NAMALWA (cell line): ENCODE results near the gene LGR5.
"Not testable (repeated sequence)": the region's sequence is repeated elsewhere in the genome, so short reads cannot be mapped to it uniquely, and the experiment has no call there.

ENCODE experiments used
- DNase-seq: peaks from one replicate; pipeline ENCODE4 v3.0.0-alpha.2; 2015; ENCODE audit warnings: low spot score

The LGR5 gene

DNA sequence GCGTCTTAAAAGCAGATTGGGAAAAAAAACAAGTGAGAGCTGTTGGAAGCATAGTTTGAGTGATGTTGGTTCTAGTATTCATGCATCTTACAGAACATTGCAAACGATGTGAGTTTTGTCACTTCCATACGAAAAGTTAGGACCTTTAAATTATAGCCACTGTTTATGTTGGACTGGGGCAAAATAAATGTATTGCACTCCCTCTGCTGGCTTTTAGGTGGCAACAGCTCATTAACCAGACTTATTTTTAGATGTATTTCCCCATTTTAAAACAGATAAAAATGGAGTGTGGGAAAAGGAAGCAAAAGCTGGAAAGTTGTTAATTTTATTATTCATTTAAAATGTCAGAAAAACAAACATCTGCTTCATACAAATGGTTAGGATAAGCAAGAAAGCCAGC, 111.9 kb downstream of the LGR5 start:
- DNase-seq, result peak; percentile 20

DNA sequence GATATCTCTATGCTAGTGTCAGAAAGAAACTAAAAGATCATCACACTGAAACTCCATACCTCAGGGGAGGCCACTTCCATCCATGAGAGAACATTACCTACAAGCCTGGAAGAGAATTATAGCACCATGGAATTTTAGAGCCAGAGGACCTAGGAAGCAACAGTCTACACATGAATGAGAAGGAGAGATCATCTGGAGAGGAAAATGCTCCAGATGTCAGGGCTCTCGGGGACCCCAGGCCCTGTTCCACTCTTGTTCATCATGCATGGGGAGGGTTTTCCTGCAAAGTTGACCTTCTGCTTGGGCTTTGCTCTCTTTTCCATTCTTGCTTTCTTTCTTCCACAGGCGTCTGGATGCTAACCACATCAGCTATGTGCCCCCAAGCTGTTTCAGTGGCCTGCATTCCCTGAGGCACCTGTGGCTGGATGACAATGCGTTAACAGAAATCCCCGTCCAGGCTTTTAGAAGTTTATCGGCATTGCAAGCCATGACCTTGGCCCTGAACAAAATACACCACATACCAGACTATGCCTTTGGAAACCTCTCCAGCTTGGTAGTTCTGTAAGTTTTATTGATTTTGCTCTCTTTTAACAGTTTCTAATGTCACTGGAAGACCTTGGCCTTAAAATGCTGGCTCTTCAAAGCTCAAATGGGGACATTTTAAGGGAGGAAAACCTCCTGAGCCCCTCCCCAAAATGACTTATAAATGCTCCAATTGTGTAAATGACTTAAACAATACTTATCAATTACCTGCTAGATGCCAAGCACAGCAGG, 113.3 kb downstream of the LGR5 start:
- DNase-seq, result no peak

DNA sequence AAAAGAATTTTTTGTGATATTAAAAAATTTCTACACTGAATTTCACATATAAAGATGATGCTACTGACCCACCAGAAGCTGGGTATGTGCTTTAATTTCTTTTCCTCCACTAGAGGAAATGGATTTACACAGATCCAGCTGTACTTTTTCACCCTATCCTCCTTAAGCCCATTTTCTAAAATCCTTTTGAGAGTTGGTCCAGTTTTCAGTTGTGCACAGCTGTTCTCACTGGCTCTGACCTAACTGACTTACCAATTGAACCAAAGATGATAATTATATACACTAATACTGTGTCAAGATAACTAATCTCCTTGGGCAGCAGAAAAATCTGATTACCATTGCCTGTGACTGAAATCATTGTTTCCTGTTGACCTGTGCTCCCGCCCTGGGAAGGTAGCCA, 115.6 kb downstream of the LGR5 start:
- no peak for DNase-seq

DNA sequence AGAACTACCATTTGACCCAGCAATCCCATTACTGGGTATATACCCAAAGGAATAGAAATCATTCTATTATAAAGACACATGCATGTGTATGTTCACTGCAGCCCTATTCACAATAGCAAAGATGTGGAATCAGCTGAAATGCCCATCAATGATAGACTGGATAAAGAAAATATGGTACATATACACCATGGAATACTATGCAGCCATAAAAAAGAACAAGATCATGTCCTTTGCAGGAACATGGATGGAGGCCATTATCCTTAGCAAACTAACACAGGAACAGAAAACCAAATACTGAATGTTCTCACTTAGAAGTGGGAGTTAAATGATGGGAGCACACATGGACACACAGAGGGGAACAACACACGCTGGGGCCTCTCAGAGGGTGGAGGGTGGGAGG, 116.2 kb downstream of the LGR5 start:
- DNase-seq, result not testable (repeated sequence)

DNA sequence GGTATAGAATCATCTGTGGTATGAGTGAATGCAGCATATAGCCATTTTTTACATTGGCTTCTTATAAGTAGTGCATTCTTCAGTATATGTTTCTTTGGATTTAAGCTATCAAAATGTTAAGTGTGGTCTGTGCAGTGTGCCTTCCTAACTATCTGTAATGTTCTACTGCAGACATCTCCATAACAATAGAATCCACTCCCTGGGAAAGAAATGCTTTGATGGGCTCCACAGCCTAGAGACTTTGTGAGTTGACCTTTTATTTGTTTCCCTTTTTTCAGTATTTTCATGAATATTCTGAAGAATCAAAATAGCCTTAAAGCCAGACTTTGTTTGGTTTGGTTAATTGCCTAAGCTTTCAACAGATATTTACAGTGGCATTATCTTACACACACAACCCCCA, 116.8 kb downstream of the LGR5 start:
- no peak for DNase-seq

DNA sequence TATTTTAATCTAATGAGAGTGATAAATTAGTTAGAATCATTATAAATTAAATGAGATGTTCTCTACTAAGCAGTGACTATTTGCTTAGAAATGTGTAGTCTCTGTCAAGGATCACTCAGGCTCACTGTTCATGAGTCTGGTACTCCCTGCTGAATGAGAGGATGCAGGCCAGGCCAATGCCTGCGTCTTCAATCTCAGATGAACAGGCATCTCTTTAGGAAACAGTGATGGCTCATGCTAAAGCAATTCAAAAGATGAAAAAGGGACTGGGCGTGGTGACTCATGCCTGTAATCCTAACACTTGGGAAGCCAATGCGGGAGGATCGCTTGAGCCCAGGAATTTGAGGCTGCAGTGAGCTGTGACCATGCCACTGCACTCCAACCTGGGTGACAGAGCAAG, 117.3 kb downstream of the LGR5 start:
- no peak for DNase-seq

DNA sequence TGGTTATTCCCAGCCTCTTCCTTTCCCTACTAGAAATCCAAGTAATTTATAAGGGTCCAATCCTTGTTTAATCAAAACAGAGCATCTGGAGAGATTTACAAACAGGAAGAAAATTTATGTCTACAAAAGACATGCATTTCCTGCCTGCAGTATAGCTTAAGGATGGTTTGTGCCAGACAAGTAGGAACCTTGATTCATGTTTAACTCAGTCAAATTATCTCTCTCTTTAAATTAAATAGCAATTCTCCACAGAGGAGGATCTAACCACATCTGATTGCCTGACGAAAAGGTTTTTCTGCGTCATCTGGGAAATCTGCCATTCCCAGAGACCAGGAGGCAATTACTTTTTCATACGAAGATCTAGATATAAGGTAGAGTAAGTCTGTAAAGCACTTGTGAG, 118.8 kb downstream of the LGR5 start:
- DNase-seq, result no peak

DNA sequence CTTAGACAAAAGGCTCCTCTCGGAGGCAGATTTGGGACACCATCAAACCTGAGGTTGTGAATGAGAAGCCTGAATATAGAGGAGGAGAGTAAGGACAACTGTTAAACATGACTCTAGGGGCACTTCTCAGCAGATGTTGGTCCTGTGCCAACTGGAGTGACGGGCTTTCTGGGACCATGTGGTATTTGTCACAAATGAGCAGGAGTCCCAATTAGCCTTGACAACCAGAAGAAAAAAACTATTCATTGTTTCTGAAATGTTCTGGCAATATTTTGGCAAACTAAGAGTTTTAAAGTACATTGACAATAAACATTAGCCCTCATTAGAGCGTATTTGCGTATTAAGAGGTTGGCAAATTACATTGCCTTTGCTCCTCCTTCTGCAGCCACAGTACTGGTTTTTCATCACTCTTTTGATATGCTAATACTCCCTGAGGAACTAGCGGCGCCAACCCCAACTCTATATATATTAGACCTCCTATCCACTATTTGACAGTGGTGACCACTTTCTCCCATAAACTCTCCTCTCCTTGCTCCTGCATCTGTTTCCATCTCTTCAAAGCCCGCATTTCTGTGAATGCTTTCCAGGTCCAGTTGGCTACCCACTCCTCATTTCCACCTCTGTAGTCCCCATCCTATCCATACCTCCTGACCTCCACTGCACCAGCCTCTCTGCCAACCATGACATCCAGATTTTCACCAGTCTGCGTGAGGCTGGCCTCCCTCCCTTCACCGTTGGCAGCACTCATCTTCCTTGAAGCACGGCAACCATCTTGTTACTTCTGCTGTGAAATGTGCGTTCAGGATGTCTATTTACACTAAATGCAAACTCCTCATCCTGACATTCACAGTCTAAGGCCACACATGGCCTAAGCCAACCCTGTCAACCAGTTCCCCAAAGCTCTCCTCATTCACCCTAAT, 123.3 kb downstream of the LGR5 start:
- DNase-seq, result no peak

DNA sequence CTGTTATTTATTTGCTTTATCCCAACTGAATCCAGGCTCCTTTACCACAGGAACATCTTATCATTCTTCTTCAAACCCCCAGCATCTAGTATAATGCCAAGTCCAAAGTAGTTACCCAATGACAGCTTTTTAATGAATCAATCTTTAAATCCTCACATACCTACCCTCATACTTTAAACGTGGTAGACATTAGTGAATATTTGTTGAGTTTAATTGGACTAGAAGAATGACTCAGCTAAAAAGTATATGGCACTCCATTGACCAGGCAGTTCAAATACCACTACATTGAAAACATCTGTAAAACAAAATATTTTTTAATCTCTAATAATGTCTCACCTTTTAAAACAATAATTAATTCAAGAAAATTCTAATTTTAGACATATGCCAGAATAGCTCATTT, 125.9 kb downstream of the LGR5 start:
- DNase-seq, result no peak

DNA sequence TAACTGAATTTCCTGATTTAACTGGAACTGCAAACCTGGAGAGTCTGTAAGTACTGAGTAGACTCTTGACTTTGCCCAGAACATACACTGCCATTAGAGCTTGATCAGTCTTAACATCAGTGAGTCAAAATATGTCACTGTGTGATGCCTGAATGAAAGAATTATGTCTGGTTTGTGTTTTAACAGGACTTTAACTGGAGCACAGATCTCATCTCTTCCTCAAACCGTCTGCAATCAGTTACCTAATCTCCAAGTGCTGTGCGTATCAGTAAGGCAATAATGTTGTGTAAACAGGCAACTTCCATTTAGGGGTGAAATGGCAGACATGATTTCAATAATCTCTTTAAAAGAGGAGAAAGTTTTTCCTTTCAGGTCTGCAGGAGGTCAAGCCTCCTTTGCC, 127.1 kb downstream of the LGR5 start:
- DNase-seq, result no peak

DNA sequence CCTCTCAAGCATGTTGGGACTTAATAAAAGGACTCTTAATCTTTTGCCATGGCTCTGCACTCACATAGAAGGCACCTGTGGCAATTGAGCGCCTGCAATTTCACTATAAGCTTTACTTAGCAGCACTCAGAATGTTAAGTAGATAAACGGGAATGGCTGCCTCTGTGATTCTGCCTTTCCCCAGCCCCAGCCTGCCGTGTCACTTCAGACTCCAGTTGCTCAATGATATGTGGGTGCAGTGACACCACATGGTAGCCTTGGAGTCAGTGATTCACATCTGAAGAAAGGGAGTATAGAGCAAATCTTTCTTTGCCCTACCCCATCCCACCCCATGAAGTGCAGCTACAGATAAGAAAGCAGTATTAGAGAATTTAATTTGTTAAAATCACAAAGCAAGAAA, 127.9 kb downstream of the LGR5 start:
- no peak for DNase-seq

DNA sequence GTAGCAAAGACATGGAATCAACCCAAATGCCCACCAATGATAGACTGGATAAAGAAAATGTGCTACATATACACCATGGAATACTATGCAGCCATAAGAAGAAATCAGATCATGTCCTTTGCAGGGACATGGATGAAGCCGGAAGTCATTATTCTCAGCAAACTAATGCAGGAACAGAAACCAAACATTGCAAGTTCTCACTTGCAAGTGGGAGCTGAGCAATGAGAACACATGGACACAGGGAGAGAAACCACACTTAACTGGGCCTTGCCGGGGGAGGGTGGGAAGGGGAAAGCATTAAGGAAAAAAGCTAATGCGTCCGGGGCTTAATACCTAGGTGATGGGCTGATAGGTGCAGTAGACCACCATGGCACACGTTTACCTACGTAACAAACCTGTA, 130.3 kb downstream of the LGR5 start:
- DNase-seq, result not testable (repeated sequence)

DNA sequence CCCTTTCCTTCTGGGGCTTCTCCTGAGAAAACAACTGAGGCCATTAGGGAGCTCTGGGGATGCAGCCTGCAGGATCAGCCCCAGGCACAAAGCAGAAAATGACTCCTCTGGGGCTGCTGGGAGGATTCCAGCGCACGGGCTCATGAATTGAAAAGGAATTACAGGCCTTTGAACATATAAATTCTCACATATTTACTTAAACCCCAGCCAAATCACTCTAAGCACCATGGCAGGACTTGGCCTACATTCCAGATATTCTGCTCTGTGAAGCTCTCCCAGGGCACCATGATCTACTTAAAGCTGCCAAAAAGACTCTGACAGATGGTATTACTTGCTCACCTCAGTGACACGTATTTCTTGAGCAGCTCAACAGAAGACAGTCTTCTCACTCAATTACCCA, 136.9 kb downstream of the LGR5 start:
- no peak for DNase-seq

DNA sequence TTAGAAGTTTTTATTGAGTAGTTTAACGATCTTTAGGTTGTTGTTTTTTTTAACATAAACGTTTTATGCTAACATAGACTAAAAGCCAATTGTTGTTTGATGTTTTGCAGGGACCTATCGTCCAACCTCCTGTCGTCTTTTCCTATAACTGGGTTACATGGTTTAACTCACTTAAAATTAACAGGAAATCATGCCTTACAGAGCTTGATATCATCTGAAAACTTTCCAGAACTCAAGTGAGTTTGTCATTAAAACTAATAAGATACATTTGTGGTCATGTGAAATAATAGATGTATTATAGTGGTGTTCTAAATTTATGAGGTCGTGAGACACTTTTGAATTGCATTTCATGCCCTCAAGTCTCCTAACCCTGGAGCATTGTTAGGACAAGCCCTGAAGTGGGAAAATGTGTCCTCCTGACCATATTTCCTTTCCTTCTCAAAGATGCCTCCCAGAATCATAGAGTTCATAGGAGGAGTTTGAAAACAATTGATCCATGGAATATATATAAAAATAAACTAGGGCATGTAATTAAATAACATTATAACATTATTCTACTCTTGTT, 139.2 kb downstream of the LGR5 start:
- DNase-seq, result no peak

DNA sequence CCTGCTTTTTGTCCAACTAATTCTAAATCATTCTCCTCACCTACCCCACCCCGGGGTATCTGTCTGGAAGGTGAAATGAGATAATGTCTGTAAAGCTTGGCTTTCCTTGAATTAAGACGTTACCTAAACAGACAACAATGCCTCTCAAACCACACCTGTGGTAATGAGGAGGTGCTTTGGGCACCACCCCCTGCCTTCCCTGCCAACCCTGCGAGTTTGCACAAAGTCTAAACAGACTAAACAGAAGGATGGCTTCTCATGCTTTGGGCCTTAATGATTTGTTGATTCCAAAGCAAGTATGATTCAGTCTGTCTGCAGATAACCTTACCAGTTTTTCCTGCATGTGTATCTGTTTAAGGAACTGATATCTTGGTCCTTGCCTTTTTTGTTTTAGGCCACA, 141.6 kb downstream of the LGR5 start:
- DNase-seq, result no peak

DNA sequence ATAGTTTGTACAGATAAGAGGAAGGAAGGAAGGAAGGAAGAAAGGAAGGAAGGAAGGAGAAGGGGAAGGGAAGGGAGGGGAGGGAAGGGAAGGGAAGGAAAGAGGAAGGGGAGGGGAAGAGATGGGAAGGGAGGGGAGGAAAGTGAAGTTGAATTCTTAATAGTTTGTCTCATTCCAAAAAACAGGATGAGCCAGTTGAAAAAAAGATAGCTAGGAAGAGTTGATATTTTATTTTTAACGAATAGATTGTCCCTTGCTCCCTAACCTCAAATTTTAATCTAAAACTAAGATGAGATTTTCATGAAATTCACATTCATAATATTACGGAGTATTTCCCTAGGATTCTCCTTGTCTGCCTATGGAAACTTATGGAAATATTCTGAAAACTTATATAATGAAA, 143.3 kb downstream of the LGR5 start:
- no peak for DNase-seq

DNA sequence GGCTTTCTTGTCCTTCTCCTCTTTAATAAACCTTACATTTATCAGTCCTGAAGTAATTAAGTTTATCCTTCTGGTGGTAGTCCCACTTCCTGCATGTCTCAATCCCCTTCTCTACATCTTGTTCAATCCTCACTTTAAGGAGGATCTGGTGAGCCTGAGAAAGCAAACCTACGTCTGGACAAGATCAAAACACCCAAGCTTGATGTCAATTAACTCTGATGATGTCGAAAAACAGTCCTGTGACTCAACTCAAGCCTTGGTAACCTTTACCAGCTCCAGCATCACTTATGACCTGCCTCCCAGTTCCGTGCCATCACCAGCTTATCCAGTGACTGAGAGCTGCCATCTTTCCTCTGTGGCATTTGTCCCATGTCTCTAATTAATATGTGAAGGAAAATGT, 144.8 kb downstream of the LGR5 start:
- DNase-seq, result no peak

DNA sequence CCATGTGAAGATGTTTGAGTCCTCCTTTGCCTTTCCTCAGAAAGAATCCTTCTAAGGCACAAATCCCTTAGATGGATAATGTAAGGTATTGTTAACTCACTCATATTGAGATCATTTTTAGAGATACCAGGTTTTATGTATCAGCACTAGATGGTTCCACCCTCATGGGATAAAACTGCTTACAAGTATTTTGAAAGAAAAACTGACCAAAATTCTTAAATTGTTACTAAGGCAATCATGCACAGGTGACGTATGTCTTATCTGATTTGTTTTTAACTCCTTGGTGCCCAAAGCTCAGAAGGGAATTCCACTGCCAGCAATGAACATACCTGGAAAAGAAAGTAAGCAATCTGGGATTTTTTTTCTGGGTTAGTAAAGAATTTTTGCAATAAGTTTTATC, 145.6 kb downstream of the LGR5 start:
- DNase-seq, result no peak

DNA sequence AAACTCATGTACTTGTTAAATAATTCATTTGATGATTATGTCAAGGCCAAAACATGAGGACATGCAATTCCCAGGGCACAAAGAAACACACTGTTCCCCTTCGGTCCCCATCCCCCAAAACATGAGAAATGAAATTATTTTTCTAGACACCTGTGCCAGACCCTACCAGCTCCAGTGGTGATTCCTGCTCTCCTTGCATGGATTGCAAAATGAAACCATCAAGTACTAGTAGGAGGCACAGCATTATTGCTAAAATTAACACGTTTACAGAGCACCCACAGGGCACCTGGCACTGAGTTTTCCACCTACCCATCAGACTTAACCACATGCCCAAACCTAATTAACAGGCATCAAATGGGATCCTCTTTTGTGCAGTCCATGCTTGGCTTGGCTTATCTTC, 147.4 kb downstream of the LGR5 start:
- no peak for DNase-seq

DNA sequence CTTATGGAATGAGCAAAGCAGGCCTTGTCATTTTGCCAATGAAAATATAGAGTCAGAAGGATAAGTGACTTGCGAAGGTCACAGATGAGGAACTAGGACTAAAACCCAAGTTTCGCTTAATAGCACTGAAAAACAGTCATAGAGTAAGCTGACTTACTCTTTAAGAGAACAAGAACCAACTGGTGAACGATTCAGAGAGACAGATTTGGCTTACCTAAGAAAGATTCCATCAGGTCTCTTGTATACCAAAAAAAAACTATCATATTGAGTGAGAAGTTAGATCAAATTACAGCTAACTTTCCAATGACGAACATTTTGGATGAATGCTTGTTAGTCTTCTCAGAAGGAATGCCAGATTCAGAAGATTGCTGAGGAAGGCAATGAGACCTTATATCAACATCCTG, 149.9 kb downstream of the LGR5 start:
- no peak for DNase-seq

DNA sequence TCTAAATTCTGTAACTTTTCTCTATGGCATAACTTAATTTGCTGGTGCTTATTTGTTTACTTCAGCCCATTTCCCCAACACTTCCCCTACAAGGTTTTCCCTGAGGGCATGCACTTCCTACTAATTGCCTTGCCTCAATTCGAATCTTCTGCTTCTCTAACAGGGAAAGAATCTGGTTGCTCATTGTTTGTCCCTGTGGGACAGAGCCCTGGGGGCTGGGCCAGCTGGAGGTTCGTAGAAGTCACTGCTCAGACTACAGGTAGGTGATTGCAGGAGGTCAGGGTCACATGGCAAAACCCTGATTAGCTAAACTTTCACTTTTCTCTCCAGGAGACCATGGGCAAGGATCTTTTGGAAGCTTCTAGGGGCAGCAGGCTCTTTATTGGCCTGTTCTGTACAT, 152.0 kb downstream of the LGR5 start:
- DNase-seq, result no peak

DNA sequence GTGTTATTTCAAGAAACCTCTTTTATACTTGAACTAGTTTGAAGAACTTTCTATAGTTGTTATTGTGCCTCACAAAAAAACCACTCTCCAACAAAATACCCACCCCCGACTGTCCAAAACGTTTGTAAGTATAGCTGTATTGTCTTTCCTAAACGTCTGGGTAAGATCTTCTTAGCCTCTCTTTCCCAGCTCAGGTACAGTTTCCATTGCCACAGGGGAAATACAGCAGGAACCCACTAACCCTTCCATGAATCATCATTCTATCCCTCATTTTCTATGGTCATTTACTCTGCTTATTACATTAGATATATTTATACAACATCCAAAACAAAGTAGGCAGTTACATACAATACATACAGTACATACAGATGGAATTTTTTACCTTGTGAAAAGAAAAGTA, 153.2 kb downstream of the LGR5 start:
- DNase-seq, result no peak
